Neural cell (in vitro differentiated cells): Measurements from ENCODE around the gene DDOST.

Experiments used
- EP300 ChIP-seq: fragments of 450-650 bp; conservative IDR thresholded peaks from 2 replicates; pipeline ENCODE4 v1.6.1; 2014; ENCODE audit warnings: antibody characterized with exemption, mild to moderate bottlenecking, moderate library complexity; ENCODE audit not compliant: poor library complexity, severe bottlenecking
- EZH2 ChIP-seq: fragments of 200-600, 300-800 bp; shearing (Covaris generic), sonication (generic); IDR thresholded peaks from 2 replicates; pipeline ENCODE4 v1.6.1; 2014; ENCODE audit warnings: antibody characterized with exemption, low read length, borderline replicate concordance, mild to moderate bottlenecking; ENCODE audit not compliant: insufficient read depth, poor library complexity, severe bottlenecking
- MXI1 ChIP-seq: fragments of 450-650 bp; conservative IDR thresholded peaks from 2 replicates; pipeline ENCODE4 v1.6.1; 2014; ENCODE audit warnings: antibody characterized with exemption, mild to moderate bottlenecking; ENCODE audit not compliant: poor library complexity, severe bottlenecking
- POLR2AphosphoS5 ChIP-seq: IDR thresholded peaks from 2 replicates; pipeline ENCODE4 v1.6.1; 2012
- TAF1 ChIP-seq: IDR thresholded peaks from 2 replicates; pipeline ENCODE4 v1.6.1; 2012; ENCODE audit warnings: low read depth
- TF ChIP-seq, protein P1 (sequence below): fragments of 450-650 bp; IDR thresholded peaks from 2 replicates; pipeline ENCODE4 v1.5.1; 2014; ENCODE audit warnings: antibody characterized with exemption, mild to moderate bottlenecking, moderate library complexity; ENCODE audit not compliant: poor library complexity, severe bottlenecking
- TF ChIP-seq, protein P2 (sequence below): IDR thresholded peaks from 2 replicates; pipeline ENCODE4 v1.6.1; 2012; ENCODE audit warnings: borderline replicate concordance

DNA sequence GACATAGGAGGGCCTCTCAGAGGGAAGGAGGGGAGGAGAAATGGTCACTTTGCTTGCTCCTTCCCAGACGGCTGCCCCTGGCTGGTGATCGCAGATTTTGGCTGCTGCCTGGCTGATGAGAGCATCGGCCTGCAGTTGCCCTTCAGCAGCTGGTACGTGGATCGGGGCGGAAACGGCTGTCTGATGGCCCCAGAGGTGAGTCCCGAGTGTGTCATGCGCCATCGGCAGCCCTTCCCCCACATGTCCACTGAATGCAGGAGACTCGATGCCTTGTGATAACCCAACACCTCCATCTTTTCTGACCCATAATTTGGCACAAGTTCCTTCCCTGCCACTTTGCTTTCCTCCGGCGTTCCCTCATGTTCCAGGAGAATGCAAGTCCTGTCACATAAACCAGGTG, 12.7 kb downstream of the DDOST start:
- TF ChIP-seq POLR2AphosphoS5 (no peak), EZH2 (no peak), EP300 (no peak), MXI1 (no peak), TAF1 (no peak)
- TF ChIP-seq, protein P1, sequence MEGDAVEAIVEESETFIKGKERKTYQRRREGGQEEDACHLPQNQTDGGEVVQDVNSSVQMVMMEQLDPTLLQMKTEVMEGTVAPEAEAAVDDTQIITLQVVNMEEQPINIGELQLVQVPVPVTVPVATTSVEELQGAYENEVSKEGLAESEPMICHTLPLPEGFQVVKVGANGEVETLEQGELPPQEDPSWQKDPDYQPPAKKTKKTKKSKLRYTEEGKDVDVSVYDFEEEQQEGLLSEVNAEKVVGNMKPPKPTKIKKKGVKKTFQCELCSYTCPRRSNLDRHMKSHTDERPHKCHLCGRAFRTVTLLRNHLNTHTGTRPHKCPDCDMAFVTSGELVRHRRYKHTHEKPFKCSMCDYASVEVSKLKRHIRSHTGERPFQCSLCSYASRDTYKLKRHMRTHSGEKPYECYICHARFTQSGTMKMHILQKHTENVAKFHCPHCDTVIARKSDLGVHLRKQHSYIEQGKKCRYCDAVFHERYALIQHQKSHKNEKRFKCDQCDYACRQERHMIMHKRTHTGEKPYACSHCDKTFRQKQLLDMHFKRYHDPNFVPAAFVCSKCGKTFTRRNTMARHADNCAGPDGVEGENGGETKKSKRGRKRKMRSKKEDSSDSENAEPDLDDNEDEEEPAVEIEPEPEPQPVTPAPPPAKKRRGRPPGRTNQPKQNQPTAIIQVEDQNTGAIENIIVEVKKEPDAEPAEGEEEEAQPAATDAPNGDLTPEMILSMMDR, result no peak
- TF ChIP-seq, protein P2, sequence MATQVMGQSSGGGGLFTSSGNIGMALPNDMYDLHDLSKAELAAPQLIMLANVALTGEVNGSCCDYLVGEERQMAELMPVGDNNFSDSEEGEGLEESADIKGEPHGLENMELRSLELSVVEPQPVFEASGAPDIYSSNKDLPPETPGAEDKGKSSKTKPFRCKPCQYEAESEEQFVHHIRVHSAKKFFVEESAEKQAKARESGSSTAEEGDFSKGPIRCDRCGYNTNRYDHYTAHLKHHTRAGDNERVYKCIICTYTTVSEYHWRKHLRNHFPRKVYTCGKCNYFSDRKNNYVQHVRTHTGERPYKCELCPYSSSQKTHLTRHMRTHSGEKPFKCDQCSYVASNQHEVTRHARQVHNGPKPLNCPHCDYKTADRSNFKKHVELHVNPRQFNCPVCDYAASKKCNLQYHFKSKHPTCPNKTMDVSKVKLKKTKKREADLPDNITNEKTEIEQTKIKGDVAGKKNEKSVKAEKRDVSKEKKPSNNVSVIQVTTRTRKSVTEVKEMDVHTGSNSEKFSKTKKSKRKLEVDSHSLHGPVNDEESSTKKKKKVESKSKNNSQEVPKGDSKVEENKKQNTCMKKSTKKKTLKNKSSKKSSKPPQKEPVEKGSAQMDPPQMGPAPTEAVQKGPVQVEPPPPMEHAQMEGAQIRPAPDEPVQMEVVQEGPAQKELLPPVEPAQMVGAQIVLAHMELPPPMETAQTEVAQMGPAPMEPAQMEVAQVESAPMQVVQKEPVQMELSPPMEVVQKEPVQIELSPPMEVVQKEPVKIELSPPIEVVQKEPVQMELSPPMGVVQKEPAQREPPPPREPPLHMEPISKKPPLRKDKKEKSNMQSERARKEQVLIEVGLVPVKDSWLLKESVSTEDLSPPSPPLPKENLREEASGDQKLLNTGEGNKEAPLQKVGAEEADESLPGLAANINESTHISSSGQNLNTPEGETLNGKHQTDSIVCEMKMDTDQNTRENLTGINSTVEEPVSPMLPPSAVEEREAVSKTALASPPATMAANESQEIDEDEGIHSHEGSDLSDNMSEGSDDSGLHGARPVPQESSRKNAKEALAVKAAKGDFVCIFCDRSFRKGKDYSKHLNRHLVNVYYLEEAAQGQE, result no peak
